GM19328 (cell line): ENCODE results near the gene PPP1R1B.

Source experiments
- ATAC-seq: cut with Tn5 transposase; IDR thresholded peaks from one replicate; pipeline ENCODE4 v1.9.1; 2021; ENCODE audit warnings: mild to moderate bottlenecking, moderate library complexity; ENCODE audit not compliant: unreplicated experiment

The PPP1R1B gene

GRCh38 chr17:39666231-39666600 lies 39.5 kb downstream of the PPP1R1B start:
- ATAC-seq, result no peak

- no peak for ATAC-seq
These were observed 40.0 kb downstream of the PPP1R1B start for GRCh38 chr17:39666601-39667261.

DNA sequence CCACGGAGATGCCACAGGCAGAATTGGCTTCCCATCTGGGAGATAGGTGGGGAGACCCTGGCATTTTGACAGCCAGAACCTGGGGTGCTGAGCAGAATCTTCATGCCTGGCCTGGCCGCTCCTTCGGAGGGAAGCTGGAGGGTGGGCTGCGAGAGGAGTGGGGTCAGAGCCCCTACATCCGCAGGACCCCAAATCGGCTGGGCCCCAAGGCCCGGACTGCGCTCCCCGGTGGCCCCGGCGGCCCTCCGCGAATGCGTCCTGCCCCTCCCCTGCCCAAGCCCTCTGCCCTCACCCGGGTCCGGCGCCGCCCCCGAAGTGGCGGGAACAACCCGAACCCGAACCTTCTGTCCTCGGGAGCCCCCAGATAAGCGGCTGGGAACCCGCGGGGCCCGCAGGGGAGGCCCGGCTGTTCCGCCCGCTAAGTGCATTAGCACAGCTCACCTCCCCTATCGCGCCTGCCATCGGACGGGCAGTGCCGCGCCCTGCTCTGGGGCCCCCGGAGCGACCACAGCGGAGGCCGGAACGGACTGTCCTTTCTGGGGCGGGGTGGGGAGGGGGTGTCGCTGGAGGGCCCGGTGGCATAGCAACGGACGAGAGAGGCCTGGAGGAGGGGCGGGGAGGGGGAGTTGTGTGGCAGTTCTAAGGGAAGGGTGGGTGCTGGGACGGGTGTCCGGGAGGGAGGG lies 40.7 kb downstream of the PPP1R1B start:
- no peak for ATAC-seq

GRCh38 chr17:39667945-39668924 lies 41.5 kb downstream of the PPP1R1B start, which contains the start of gene PNMT:
Gene PNMT (plus strand): TSS chr17:39668453. CDS start chr17:39668476, 23 bp downstream.
- ATAC-seq, result no peak

DNA sequence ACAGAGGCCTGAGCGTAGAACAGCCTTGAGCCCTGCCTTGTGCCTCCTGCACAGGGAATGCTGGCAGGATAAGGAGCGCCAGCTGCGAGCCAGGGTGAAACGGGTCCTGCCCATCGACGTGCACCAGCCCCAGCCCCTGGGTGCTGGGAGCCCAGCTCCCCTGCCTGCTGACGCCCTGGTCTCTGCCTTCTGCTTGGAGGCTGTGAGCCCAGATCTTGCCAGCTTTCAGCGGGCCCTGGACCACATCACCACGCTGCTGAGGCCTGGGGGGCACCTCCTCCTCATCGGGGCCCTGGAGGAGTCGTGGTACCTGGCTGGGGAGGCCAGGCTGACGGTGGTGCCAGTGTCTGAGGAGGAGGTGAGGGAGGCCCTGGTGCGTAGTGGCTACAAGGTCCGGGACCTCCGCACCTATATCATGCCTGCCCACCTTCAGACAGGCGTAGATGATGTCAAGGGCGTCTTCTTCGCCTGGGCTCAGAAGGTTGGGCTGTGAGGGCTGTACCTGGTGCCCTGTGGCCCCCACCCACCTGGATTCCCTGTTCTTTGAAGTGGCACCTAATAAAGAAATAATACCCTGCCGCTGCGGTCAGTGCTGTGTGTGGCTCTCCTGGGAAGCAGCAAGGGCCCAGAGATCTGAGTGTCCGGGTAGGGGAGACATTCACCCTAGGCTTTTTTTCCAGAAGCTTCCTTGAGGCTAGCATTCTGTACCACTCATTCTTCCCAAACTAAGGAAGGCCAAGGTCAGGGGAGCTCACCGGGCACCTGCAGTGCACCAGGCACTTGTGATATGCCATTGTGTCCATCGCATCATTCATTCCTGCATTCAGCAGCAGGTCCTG lies 43.4 kb downstream of the PPP1R1B start:
- ATAC-seq, result no peak

GRCh38 chr17:39670746-39671145 lies 44.0 kb downstream of the PPP1R1B start:
- ATAC-seq, result no peak

DNA sequence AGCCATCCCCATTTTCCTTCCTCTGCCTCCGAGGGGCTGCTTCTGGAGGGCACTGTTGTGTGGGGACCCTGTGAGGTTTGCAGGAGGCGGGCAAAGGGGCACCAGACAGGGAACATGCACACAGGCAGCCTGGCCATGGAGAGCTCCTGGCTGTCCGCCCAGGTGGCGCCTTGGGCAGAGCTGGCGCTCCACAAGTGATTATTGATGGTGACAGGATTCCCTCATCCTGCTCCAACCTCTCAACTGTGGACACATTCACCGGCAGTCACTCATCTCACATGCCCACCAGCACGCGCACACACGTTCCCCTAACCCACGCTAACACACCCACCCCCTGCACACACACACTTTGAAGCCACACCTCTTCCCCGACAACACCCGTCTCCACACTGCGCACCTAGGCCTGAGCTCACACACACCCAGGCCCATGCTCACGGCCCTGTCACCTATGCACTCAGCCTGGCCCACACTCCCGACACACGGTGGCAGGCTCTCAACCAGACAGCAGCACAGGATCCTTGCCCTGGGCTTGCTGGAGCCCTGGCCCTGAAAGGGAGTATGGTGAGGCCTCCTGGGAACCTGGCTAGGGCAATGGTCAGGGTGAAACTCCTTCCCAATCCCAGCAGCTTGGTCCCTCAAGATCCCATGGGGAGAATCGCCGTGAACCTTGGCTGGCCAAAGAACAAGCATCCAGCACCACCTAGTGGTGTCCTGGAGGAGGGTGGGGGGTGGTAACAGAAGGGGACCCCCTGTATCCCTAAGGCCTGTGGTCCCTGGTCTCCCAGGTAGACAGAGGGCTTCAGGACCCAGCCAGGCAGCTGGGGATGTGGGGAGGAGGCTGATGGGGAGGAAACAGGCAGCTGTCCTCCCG lies 45.1 kb downstream of the PPP1R1B start:
- no peak for ATAC-seq

DNA sequence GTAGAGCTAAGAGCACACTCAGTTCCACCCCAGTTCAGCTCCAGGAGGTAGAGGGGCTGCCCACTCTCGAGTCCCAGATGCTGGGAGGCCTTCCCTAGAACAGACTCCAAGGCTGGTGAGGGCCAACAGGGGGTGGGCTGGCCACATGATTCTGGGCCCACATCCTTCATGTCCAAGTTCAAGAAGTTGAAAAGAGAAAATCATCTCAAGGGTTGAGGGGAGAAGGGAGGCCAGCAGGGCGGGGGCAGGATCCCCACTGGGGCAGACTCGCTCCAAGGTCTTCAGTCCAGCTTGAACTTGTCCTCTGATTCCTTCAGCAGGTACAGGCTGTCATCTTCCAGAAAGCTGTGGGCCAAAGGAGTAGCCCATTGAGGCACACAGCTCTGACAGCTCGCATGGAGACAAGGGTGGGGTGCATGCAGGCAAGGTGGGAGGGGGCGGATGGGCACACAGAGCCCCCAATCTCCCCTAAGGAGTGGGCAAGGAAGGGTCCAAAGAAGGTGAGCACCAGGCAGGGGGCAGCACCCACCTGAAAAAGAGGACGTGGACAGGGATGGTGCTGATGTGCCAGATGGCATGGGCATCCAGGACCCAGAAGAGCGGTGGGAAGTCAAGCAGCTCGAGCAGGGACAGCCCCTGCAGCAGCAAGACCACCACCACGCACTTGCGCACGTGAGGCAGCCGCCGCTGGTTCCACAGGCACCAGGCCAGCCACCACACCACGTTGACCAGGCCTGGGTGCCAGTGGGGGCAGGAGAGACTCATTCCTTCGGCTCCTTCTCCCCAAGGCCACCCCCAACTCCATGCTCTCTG lies 46.0 kb downstream of the PPP1R1B start:
- ATAC-seq, result no peak

GRCh38 chr17:39673335-39674081 lies 46.8 kb downstream of the PPP1R1B start:
- ATAC-seq, result no peak

- no peak for ATAC-seq
These were observed 47.4 kb downstream of the PPP1R1B start for GRCh38 chr17:39674179-39674578.

DNA sequence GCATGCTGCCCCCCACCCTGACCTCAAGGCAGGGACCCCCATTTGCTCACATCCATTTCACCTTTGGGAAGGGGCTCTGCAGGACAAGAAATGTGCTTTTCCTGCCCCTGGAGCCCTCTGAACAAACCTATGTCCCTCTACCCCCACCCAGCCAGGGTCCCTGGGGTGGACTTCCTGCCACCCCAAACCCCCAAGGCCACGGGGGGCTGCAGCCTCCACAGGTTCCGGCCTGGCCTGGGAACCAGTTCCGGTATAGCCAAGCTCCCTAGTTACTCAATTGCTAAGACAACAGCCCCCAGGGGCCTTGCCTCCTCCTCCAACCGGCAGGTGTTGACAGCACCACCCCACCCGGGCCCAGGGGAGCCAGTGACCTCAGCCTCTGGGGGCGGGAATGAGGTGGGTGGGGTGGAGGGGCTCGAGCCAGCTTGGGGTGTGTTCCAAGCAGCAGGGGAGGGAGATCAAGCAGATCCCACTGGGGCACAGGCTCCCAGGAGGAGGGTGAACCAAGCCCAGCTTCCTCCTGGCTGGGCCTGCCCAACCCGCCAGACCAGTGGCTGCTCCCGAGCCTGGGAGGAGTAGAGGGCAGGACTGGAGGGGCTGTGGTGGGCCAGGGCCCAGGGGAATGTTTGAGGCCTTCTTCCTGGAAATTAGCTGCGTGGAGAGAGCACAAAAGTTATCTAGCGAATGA lies 48.1 kb downstream of the PPP1R1B start:
- ATAC-seq, result no peak

DNA sequence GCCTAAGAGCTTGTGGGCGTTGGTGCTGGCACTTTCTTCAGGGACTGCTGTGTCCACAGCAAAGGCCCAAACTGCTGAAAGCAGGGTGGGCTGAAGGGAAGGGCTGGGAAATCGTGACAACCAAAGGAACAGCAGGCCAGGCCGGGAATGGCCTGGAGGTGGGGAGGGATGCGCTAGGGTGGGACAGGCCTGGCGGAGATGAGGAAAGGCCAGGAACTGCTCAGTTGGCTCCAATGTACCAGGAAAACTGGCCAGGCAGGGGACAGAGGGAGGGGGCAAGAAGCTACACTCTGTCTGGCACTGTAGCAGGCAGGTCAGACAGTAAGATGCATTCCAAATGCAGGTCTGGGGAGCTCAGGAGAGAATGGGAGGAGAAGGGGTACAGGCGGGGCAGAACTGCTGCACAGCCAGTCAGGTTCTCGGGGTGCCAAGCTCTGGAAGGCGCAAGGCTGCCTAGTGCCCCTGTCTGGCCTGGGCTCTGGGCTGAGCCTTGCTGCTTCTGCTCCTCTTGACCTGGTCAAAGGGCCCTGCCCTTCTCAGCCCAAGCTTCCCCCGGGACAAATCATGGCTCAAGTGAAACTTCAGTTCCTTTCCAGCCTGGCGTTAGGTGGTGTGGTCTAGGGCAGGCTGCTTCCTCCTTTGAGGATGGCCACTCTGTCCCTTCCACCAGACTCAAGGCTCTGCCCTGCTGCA lies 48.8 kb downstream of the PPP1R1B start:
- ATAC-seq, result no peak

DNA sequence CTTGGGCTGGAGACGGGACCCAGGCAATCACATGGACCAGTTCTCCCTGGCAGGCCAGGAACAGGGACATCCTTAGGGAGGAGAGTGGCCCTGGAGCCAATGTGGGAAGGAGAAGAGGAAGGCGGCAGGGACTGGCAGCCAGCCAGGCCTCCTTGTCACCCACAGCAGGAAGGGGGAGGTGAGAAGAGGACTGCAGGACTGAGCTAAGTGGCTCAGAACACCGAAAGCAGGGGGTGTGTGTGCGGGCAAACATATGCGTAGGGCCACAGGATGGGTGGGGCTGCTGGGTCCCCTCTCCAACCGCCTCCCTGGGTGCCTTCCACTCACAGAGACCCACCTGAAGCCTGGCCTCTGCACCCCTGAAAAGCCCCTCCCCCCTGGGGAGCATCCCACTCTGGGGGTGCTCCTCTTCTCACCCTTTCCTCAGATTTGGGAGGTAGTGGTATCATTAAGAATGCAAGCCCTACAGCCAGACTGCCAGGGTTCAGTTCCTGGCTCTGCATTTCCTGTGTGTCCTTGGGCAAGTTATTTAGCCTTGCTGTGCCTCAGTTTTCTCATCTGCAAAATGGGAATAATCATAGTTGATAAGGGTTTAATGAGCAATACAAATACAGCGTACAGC lies 49.6 kb downstream of the PPP1R1B start:
- ATAC-seq, result no peak

DNA sequence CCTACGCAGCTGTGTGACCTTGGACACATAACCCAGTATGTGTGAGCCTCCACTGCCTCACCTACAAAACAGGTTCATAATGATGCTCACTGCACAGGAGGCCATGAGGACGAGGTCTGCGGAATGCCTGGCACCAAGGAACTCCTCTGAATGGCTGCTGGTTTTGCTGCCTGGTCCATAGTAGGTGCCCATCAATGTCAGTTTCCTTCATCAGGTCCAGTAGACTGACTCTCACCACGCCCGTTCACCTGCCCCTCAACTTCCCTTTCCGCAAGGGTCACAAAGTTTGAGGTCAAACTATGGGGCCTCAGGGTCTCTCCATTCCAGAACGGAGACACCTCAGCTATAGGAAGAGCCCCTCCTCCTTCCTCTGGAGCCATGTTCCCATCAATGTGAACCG lies 50.3 kb downstream of the PPP1R1B start:
- ATAC-seq, result no peak

DNA sequence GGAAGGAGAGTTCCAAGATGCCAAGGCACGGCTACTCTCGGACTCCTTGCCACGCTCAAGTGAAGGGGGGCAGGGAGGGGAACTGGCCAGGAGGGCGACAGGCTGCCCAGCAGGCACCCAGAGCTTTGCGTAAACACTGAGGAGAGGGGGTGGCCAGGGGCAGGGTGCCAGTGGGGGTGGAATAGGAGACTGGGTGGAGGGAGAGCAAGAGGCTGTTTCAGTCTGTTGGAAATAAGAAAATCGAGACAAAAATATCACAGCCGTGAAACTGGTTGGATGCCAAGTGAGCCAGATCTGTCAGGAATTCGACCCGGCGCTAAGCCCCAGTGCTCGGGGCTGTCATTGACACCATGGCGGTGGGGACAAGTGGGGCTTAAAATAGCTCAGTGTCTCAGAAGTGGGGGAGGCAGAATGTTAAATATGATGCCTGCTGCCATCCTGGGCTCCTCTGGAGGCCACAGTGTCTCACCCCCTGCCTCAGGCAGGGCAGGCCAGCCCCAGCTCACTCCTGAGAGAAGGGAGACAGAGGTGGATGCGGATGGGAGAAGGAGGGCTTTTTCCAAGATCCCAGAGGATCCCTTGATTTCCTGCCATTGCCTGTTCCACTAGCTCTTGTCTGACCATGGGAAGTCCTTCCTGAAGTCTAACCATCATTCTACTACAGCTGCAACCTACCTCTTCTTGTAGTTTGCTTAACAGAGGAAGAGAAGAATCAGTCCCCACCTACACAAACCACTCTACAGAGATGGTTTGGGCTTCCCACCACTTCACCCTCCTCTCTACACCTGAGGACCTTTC lies 51.0 kb downstream of the PPP1R1B start:
- ATAC-seq, result no peak
